COLO829 (cell line): ENCODE results near the gene ZNF598.
"Not testable (repeated sequence)": the region's sequence is repeated elsewhere in the genome, so short reads cannot be mapped to it uniquely, and the experiment has no call there.

Experiments used
- DNase-seq: peaks from one replicate; pipeline ENCODE4 v3.0.0; 2012; ENCODE audit warnings: low spot score

Gene ZNF598

GRCh38 chr16:1975432-1976215 is 34.0 kb downstream of the ZNF598 start:
- DNase-seq: no peak

GRCh38 chr16:1974157-1975070 is 35.2 kb downstream of the ZNF598 start:
- DNase-seq: no peak

- no peak for DNase-seq
Observed at GRCh38 chr16:1973461-1974156, 36.0 kb downstream of the ZNF598 start.

- DNase-seq: no peak
Observed at GRCh38 chr16:1972490-1972877, 37.1 kb downstream of the ZNF598 start.

GRCh38 chr16:1971796-1972489 is 37.7 kb downstream of the ZNF598 start, which contains the start of gene TBL3:
Gene TBL3 (plus strand): TSS chr16:1972053. CDS start chr16:1972165, 112 bp downstream.
- peak; percentile 90 for DNase-seq

GRCh38 chr16:1968146-1968953 is 41.3 kb downstream of the ZNF598 start:
- DNase-seq: no peak

- DNase-seq: no peak
Observed at GRCh38 chr16:1966460-1966859, 43.2 kb downstream of the ZNF598 start, which contains the start of gene RNF151. Gene RNF151 (plus strand): TSS chr16:1966856. CDS start chr16:1966882, 26 bp downstream.

- no peak for DNase-seq
Observed at GRCh38 chr16:1965396-1966001, 44.1 kb downstream of the ZNF598 start.

- DNase-seq: peak; percentile 100
Observed at GRCh38 chr16:1964506-1965395, 44.9 kb downstream of the ZNF598 start, which contains the start of gene RPS2. Gene RPS2 (minus strand): TSS chr16:1964826. CDS start chr16:1964625, 201 bp downstream.

GRCh38 chr16:1963806-1964505 is 45.7 kb downstream of the ZNF598 start:
- no peak for DNase-seq

GRCh38 chr16:1962161-1963153 is 47.2 kb downstream of the ZNF598 start:
- DNase-seq: not testable (repeated sequence)

- DNase-seq: no peak
Observed at GRCh38 chr16:1961651-1962067, 48.0 kb downstream of the ZNF598 start.

GRCh38 chr16:1960665-1961630 is 48.7 kb downstream of the ZNF598 start:
- no peak for DNase-seq

GRCh38 chr16:1959269-1960039 is 50.2 kb downstream of the ZNF598 start, which contains the start of gene NDUFB10:
Gene NDUFB10 (plus strand): TSS chr16:1959538. CDS start chr16:1959625, 87 bp downstream.
- peak; percentile 75 for DNase-seq

- DNase-seq: no peak
Observed at GRCh38 chr16:1958715-1959268, 50.8 kb downstream of the ZNF598 start.
